C4-2B (cell line): ENCODE measurements around the gene LGR6.

ENCODE experiments used
- H3K27ac ChIP-seq: fragments of 450-650 bp; 2 replicates; pipeline ENCODE4 v1.5.1; 2017
- ZFX ChIP-seq: fragments of 450-650 bp; IDR thresholded peaks from 2 replicates; pipeline ENCODE4 v1.6.1; 2017
- TF ChIP-seq, protein P1 (sequence below): fragments of 450-650 bp; conservative IDR thresholded peaks from 2 replicates; pipeline ENCODE4 v1.5.1; 2017; ENCODE audit warnings: mild to moderate bottlenecking

LGR6 gene

DNA sequence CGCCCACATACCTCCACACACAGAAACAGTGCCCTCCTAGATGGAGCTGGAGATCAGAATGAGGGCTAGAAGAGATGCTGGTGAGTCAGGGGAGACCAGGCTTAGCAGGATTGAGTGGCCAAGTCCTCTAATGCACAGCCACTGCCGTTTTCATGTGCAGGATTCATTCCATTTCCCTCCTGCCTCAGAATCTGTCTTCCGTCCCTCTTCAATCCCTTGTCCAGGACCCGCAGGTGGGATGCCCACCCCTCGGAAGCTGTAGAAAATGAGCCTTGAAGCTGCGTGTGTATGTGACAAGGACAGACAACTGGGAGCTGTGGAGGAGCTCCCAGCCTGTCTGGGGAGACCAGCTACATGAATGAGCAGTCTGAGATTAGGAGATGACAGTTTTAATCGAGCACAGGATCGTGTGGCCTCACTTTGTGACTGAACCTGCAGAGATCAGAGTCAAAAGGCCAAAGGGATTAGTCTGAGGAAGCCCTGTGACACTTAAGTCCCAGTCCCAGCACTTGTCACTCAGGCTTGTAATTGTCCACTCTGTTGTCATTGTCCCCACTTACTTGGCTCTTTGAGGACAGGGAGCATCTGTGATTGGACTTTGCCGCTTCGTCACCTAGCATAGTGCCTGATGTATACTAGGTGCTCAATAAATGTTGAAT lies 22.0 kb downstream of the LGR6 start:
- H3K27ac ChIP-seq: no peak overlapping the region
- TF ChIP-seq, protein P1, sequence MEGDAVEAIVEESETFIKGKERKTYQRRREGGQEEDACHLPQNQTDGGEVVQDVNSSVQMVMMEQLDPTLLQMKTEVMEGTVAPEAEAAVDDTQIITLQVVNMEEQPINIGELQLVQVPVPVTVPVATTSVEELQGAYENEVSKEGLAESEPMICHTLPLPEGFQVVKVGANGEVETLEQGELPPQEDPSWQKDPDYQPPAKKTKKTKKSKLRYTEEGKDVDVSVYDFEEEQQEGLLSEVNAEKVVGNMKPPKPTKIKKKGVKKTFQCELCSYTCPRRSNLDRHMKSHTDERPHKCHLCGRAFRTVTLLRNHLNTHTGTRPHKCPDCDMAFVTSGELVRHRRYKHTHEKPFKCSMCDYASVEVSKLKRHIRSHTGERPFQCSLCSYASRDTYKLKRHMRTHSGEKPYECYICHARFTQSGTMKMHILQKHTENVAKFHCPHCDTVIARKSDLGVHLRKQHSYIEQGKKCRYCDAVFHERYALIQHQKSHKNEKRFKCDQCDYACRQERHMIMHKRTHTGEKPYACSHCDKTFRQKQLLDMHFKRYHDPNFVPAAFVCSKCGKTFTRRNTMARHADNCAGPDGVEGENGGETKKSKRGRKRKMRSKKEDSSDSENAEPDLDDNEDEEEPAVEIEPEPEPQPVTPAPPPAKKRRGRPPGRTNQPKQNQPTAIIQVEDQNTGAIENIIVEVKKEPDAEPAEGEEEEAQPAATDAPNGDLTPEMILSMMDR: no peak
- TF ChIP-seq ZFX: no peak

- no peak for TF ChIP-seq ZFX
- TF ChIP-seq, protein P1: no peak
- no peak overlapping the region for H3K27ac ChIP-seq
Measured at GRCh38 chr1:202216691-202217090, 23.1 kb downstream of the LGR6 start.

GRCh38 chr1:202217516-202217915 lies 23.9 kb downstream of the LGR6 start:
- H3K27ac ChIP-seq: no peak overlapping the region
- TF ChIP-seq, protein P1: no peak
- TF ChIP-seq ZFX: no peak

DNA sequence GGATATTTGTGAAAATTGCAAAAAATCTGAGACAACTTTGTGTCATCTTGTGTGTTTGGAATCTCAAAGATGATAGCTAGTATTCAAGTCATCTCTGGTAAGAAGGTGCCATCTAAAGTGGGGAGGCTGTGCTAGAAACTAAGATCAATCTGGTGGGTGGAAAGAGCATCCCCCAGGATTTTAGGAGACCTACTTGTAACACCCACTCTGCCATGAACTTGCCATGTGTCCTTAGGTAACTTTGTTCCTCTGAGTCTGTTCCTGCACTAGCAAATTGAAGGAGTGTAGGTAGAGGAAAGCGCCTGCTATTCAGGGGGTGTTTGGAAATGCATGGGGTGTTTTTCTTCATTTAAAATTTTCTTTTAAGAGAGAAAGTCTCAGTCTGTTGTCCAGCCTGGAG lies 24.4 kb downstream of the LGR6 start:
- TF ChIP-seq, protein P1: no peak
- TF ChIP-seq ZFX: no peak
- no peak overlapping the region for H3K27ac ChIP-seq

GRCh38 chr1:202220733-202221132 lies 27.1 kb downstream of the LGR6 start:
- TF ChIP-seq, protein P1: no peak
- TF ChIP-seq ZFX: no peak
- H3K27ac ChIP-seq: no peak overlapping the region

GRCh38 chr1:202221911-202222909 lies 28.6 kb downstream of the LGR6 start:
- TF ChIP-seq, protein P1: no peak
- no peak for TF ChIP-seq ZFX
- no peak overlapping the region for H3K27ac ChIP-seq
